Brain microvascular endothelial cell (primary cell): ENCODE measurements around the gene PRAC1.

ENCODE experiments used
- DNase-seq: peaks from one replicate; pipeline ENCODE4 v3.0.0-alpha.2; 2020
- H3K27ac ChIP-seq: fragments of 250-450 bp; sonication (Bioruptor Pico); 2 replicates; pipeline ENCODE4 v1.5.1; 2020; ENCODE audit warnings: mild to moderate bottlenecking, moderate library complexity
- H3K27me3 ChIP-seq: fragments of 250-450 bp; sonication (Bioruptor Pico); replicated peaks from 2 replicates; pipeline ENCODE4 v1.5.1; 2020; ENCODE audit warnings: mild to moderate bottlenecking
- H3K36me3 ChIP-seq: fragments of 250-450 bp; sonication (Bioruptor Pico); replicated peaks from 2 replicates; pipeline ENCODE4 v1.5.1; 2020; ENCODE audit warnings: mild to moderate bottlenecking
- H3K4me3 ChIP-seq: 2 replicates; pipeline ENCODE4 v1.5.1; 2011; ENCODE audit warnings: low read depth, mild to moderate bottlenecking, control low read depth, low read length, moderate library complexity
- CTCF ChIP-seq: IDR thresholded peaks from 2 replicates; pipeline ENCODE4 v1.5.1; 2011; ENCODE audit warnings: low read depth, mild to moderate bottlenecking, moderate library complexity, low read length, control low read depth, inconsistent platforms; ENCODE audit errors: missing control alignments
- in situ Hi-C: cut with HindIII; loops from 2 replicates; pipeline ENCODE4 v1.10.0; 2017; ENCODE audit warnings: low sequenced_read_pairs, low pct_ligation_motif_present

PRAC1 gene

GRCh38 chr17:48738803-48739526 is 16.6 kb upstream of the PRAC1 start:
- no peak for TF ChIP-seq CTCF
- in situ Hi-C loops = no loop called here
- Histone ChIP-seq H3K27me3 (peaks cover 93% of the 10 kb centered on the region), H3K36me3 (no peaks in the 10 kb centered on the region), H3K4me3 (no peak overlapping the region), H3K27ac (no peak overlapping the region)
- DNase-seq = no peak

- no peaks in the 10 kb centered on the region for H3K36me3 ChIP-seq
- in situ Hi-C loops = no loop called here
- no peak overlapping the region for H3K4me3 ChIP-seq
- no peak for DNase-seq
- no peak overlapping the region for H3K27ac ChIP-seq
- no peak for TF ChIP-seq CTCF
- peaks cover 93% of the 10 kb centered on the region for H3K27me3 ChIP-seq
Observed at GRCh38 chr17:48738424-48738802, 16.1 kb upstream of the PRAC1 start.

- Histone ChIP-seq H3K4me3 (no peak overlapping the region), H3K27me3 (peaks cover 96% of the 10 kb centered on the region), H3K36me3 (no peaks in the 10 kb centered on the region), H3K27ac (no peak overlapping the region)
- in situ Hi-C loops = no loop called here
- DNase-seq = no peak
- TF ChIP-seq CTCF = no peak
Observed at GRCh38 chr17:48737330-48738043, 15.2 kb upstream of the PRAC1 start.

- no peak overlapping the region for H3K4me3 ChIP-seq
- TF ChIP-seq CTCF = no peak
- peaks cover 93% of the 10 kb centered on the region for H3K27me3 ChIP-seq
- H3K27ac ChIP-seq = no peak overlapping the region
- no peak for DNase-seq
- in situ Hi-C loops = no loop called here
- H3K36me3 ChIP-seq = no peaks in the 10 kb centered on the region
Observed at GRCh38 chr17:48735062-48735351, 12.7 kb upstream of the PRAC1 start.

GRCh38 chr17:48734333-48735061 is 12.2 kb upstream of the PRAC1 start:
- TF ChIP-seq CTCF = no peak
- in situ Hi-C loops = no loop called here
- H3K36me3 ChIP-seq = no peaks in the 10 kb centered on the region
- peaks cover 93% of the 10 kb centered on the region for H3K27me3 ChIP-seq
- no peak overlapping the region for H3K4me3 ChIP-seq
- H3K27ac ChIP-seq = no peak overlapping the region
- no peak for DNase-seq
